ENCODE results near the gene MEST.

The MEST gene

GRCh38 chr7:130473289-130473688 lies 18.6 kb upstream of the MEST start:
- H3K4me1 Mint-ChIP-seq, result peaks cover 8 to 18% of the 10 kb centered on the region in 2 donors
- H3K4me3 Mint-ChIP-seq, result no peak overlapping the region
- peaks cover 0 to 1% of the 10 kb centered on the region in 2 donors for H3K9me3 Mint-ChIP-seq
- H3K27me3 Mint-ChIP-seq, result no peaks in the 10 kb centered on the region
- DNase-seq (no peak), ATAC-seq (replicated peaks) (peak; percentile 33 to 51)
- H3K27ac Mint-ChIP-seq, result no peak overlapping the region
- no peaks in the 10 kb centered on the region for H3K36me3 Mint-ChIP-seq

- no peak overlapping the region for H3K4me3 Mint-ChIP-seq
- peaks cover 0 to 1% of the 10 kb centered on the region in 2 donors for H3K9me3 Mint-ChIP-seq
- peaks cover 8 to 18% of the 10 kb centered on the region in 2 donors for H3K4me1 Mint-ChIP-seq
- ATAC-seq (replicated peaks) (peak in 1 of 2 donors; percentile 43), DNase-seq (no peak)
- no peak overlapping the region for H3K27ac Mint-ChIP-seq
- no peaks in the 10 kb centered on the region for H3K36me3 Mint-ChIP-seq
- H3K27me3 Mint-ChIP-seq, result no peaks in the 10 kb centered on the region
Measured at GRCh38 chr7:130473876-130474275, 18.0 kb upstream of the MEST start.

- H3K36me3 Mint-ChIP-seq, result no peaks in the 10 kb centered on the region
- DNase-seq (no peak), ATAC-seq (replicated peaks) (no peak)
- peaks cover 8 to 18% of the 10 kb centered on the region in 2 donors for H3K4me1 Mint-ChIP-seq
- H3K4me3 Mint-ChIP-seq, result no peak overlapping the region
- no peak overlapping the region for H3K27ac Mint-ChIP-seq
- H3K9me3 Mint-ChIP-seq, result peaks cover 0 to 1% of the 10 kb centered on the region in 2 donors
- no peaks in the 10 kb centered on the region for H3K27me3 Mint-ChIP-seq
Measured at GRCh38 chr7:130475776-130476175, 16.1 kb upstream of the MEST start.

GRCh38 chr7:130476297-130477150 lies 15.4 kb upstream of the MEST start:
- no peak overlapping the region for H3K27ac Mint-ChIP-seq

GRCh38 chr7:130478991-130479390 lies 12.9 kb upstream of the MEST start:
- peaks cover 0 to 1% of the 10 kb centered on the region in 2 donors for H3K9me3 Mint-ChIP-seq

More at GRCh38 chr7:130476297-130477150, 15.4 kb upstream of the MEST start:
- ATAC-seq (replicated peaks), result no peak
- DNase-seq, result no peak
- Mint-ChIP-seq H3K9me3 (peaks cover 0 to 1% of the 10 kb centered on the region in 2 donors), H3K4me3 (no peak overlapping the region), H3K27me3 (no peaks in the 10 kb centered on the region), H3K4me1 (peaks cover 8 to 18% of the 10 kb centered on the region in 2 donors), H3K36me3 (no peaks in the 10 kb centered on the region)

GRCh38 chr7:130479716-130480400 lies 12.0 kb upstream of the MEST start:
- Mint-ChIP-seq H3K36me3 (no peaks in the 10 kb centered on the region), H3K27me3 (peaks cover 13 to 19% of the 10 kb centered on the region in 2 donors), H3K9me3 (peaks cover 0 to 1% of the 10 kb centered on the region in 2 donors), H3K27ac (no peak overlapping the region), H3K4me3 (no peak overlapping the region), H3K4me1 (no peaks in the 10 kb centered on the region)
- DNase-seq (no peak), ATAC-seq (replicated peaks) (no peak)

More at GRCh38 chr7:130478991-130479390, 12.9 kb upstream of the MEST start:
- no peak overlapping the region for H3K4me3 Mint-ChIP-seq
- DNase-seq, result no peak
- no peak for ATAC-seq (replicated peaks)
- peaks cover 1 to 5% of the 10 kb centered on the region in 2 donors for H3K4me1 Mint-ChIP-seq
- H3K27ac Mint-ChIP-seq, result no peak overlapping the region
- peaks cover 9 to 16% of the 10 kb centered on the region in 2 donors for H3K27me3 Mint-ChIP-seq
- H3K36me3 Mint-ChIP-seq, result no peaks in the 10 kb centered on the region

GRCh38 chr7:130481898-130482297 lies 10.0 kb upstream of the MEST start:
- H3K4me3 Mint-ChIP-seq, result no peak overlapping the region
- H3K27me3 Mint-ChIP-seq, result peaks cover 28 to 33% of the 10 kb centered on the region in 2 donors
- H3K27ac Mint-ChIP-seq, result no peak overlapping the region
- DNase-seq (no peak), ATAC-seq (replicated peaks) (no peak)
- no peaks in the 10 kb centered on the region for H3K36me3 Mint-ChIP-seq
- H3K9me3 Mint-ChIP-seq, result no peaks in the 10 kb centered on the region
- peaks cover 15 to 19% of the 10 kb centered on the region in 2 donors for H3K4me1 Mint-ChIP-seq

GRCh38 chr7:130483031-130483430 lies 8.9 kb upstream of the MEST start:
- Mint-ChIP-seq H3K36me3 (no peaks in the 10 kb centered on the region), H3K27me3 (peaks cover 28 to 38% of the 10 kb centered on the region in 2 donors)

GRCh38 chr7:130485734-130486113 lies 6.2 kb upstream of the MEST start:
- DNase-seq (no peak), ATAC-seq (replicated peaks) (no peak)
- Mint-ChIP-seq H3K4me1 (peaks cover 19 to 29% of the 10 kb centered on the region in 2 donors), H3K27ac (no peak overlapping the region), H3K9me3 (no peaks in the 10 kb centered on the region), H3K27me3 (peaks cover 33 to 44% of the 10 kb centered on the region in 2 donors), H3K36me3 (no peaks in the 10 kb centered on the region), H3K4me3 (peak overlapping the region; percentile 87 to 91)

More at GRCh38 chr7:130483031-130483430, 8.9 kb upstream of the MEST start:
- Mint-ChIP-seq H3K4me1 (peaks cover 19 to 23% of the 10 kb centered on the region in 2 donors), H3K27ac (no peak overlapping the region), H3K9me3 (no peaks in the 10 kb centered on the region), H3K4me3 (no peak overlapping the region)
- no peak for DNase-seq
- no peak for ATAC-seq (replicated peaks)

GRCh38 chr7:130486114-130486953 lies 5.6 kb upstream of the MEST start:
- Mint-ChIP-seq H3K4me3 (peak overlapping the region; percentile 87 to 91), H3K36me3 (no peaks in the 10 kb centered on the region), H3K27ac (peak overlapping the region; percentile 89), H3K27me3 (peaks cover 37 to 50% of the 10 kb centered on the region in 2 donors), H3K9me3 (no peaks in the 10 kb centered on the region), H3K4me1 (peaks cover 23 to 35% of the 10 kb centered on the region in 2 donors)
- DNase-seq, result peak; percentile 60
- peak; percentile 87 to 89 for ATAC-seq (replicated peaks)

- Mint-ChIP-seq H3K36me3 (no peaks in the 10 kb centered on the region), H3K4me3 (peak overlapping the region; percentile 87 to 91), H3K27ac (no peak overlapping the region), H3K9me3 (no peaks in the 10 kb centered on the region), H3K4me1 (peaks cover 28 to 41% of the 10 kb centered on the region in 2 donors), H3K27me3 (peaks cover 34 to 54% of the 10 kb centered on the region in 2 donors)
- ATAC-seq (replicated peaks) (no peak), DNase-seq (no peak)
Measured at GRCh38 chr7:130486954-130487436, 4.9 kb upstream of the MEST start.

- Mint-ChIP-seq H3K9me3 (peaks cover 0 to 2% of the 10 kb centered on the region in 2 donors), H3K27me3 (peaks cover 30 to 59% of the 10 kb centered on the region in 2 donors), H3K27ac (peak overlapping the region; percentile 3), H3K36me3 (peaks cover 0 to 4% of the 10 kb centered on the region in 2 donors), H3K4me3 (no peak overlapping the region), H3K4me1 (peaks cover 32 to 53% of the 10 kb centered on the region in 2 donors)
- DNase-seq (no peak), ATAC-seq (replicated peaks) (no peak)
Measured at GRCh38 chr7:130488392-130489139, 3.3 kb upstream of the MEST start.
